NB4 (cell line): Measurements from ENCODE around the gene GNAI1.

Experiments used
- MYC ChIP-seq: IDR thresholded peaks from 2 replicates; pipeline ENCODE4 v1.6.1; 2011; ENCODE audit warnings: low read depth, low read length
- POLR2A ChIP-seq: IDR thresholded peaks from 2 replicates; pipeline ENCODE4 v1.6.1; 2011; ENCODE audit warnings: mild to moderate bottlenecking; ENCODE audit not compliant: insufficient read length; ENCODE audit errors: extremely low read depth
- TF ChIP-seq, protein P1 (sequence below): IDR thresholded peaks from one replicate; pipeline ENCODE4 v1.5.1; 2012; ENCODE audit warnings: low read depth, low read length
- TF ChIP-seq, protein P2 (sequence below): IDR thresholded peaks from 2 replicates; pipeline ENCODE4 v1.6.1; 2011; ENCODE audit warnings: low read depth, low read length

DNA sequence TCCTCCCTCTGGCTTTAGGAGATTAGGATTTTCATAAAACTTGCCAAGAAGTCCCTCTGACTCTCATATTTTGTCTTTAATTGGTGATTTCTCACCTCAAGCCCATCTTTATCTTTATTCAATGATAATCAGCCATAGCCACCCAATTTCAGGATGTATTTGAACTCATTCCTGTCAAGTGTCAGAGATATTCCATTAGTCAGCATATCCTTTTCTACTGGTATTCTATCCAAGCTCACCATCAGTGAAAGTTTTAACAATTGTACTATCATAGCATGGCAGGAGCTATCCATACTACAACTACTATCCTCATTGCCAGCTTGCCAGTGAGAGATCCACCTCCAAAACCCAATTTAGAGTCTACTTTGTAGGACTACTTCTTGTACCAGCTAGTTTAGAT is 114.6 kb downstream of the GNAI1 start:
- TF ChIP-seq, protein P1, sequence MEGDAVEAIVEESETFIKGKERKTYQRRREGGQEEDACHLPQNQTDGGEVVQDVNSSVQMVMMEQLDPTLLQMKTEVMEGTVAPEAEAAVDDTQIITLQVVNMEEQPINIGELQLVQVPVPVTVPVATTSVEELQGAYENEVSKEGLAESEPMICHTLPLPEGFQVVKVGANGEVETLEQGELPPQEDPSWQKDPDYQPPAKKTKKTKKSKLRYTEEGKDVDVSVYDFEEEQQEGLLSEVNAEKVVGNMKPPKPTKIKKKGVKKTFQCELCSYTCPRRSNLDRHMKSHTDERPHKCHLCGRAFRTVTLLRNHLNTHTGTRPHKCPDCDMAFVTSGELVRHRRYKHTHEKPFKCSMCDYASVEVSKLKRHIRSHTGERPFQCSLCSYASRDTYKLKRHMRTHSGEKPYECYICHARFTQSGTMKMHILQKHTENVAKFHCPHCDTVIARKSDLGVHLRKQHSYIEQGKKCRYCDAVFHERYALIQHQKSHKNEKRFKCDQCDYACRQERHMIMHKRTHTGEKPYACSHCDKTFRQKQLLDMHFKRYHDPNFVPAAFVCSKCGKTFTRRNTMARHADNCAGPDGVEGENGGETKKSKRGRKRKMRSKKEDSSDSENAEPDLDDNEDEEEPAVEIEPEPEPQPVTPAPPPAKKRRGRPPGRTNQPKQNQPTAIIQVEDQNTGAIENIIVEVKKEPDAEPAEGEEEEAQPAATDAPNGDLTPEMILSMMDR, result no peak
- TF ChIP-seq, protein P2, sequence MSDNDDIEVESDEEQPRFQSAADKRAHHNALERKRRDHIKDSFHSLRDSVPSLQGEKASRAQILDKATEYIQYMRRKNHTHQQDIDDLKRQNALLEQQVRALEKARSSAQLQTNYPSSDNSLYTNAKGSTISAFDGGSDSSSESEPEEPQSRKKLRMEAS, result no peak
- TF ChIP-seq POLR2A (no peak), MYC (no peak)
